Testis (tissue), 2 donors: ENCODE data around the gene PSMB7.

Experiments used
- POLR2A ChIP-seq: fragments of 450-650 bp; IDR thresholded peaks from one replicate; pipeline ENCODE4 v1.6.1; 2017; ENCODE audit warnings: antibody characterized with exemption, mild to moderate bottlenecking, moderate library complexity
- TF ChIP-seq, protein P1 (sequence below), 3 experiments: fragments of 450-650 bp in 2 of 3; fragments of 200-600 bp in 1 of 3; sonication (generic) in 1 of 3; IDR thresholded peaks; one replicate each; pipeline ENCODE4 v1.5.1; 2016 to 2019; ENCODE audit warnings: antibody characterized with exemption in 3 of 3, mild to moderate bottlenecking in 2 of 3, moderate library complexity in 1 of 3

DNA sequence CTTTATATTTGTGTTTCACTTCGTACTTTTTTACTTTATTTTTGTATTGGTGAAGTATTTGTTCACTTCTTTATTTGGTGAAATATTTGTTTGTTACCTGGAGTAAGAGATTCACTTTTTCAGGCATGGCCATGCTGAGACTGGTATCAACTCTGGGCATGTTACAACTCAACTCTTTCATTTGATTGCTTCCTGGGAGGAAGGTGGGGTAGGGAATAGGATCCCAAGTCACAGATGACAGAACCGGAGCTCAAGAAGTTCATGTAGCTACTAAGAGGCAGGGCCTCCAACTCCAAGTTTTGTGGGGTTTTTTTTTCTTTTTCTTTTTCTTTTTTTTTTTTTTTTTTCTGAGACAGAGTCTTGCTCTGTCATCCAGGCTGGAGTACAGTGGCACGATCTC, 28.9 kb upstream of the PSMB7 start:
- TF ChIP-seq, protein P1, sequence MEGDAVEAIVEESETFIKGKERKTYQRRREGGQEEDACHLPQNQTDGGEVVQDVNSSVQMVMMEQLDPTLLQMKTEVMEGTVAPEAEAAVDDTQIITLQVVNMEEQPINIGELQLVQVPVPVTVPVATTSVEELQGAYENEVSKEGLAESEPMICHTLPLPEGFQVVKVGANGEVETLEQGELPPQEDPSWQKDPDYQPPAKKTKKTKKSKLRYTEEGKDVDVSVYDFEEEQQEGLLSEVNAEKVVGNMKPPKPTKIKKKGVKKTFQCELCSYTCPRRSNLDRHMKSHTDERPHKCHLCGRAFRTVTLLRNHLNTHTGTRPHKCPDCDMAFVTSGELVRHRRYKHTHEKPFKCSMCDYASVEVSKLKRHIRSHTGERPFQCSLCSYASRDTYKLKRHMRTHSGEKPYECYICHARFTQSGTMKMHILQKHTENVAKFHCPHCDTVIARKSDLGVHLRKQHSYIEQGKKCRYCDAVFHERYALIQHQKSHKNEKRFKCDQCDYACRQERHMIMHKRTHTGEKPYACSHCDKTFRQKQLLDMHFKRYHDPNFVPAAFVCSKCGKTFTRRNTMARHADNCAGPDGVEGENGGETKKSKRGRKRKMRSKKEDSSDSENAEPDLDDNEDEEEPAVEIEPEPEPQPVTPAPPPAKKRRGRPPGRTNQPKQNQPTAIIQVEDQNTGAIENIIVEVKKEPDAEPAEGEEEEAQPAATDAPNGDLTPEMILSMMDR (IDR thresholded peaks at IDR 0.05): no peak
- no peak for TF ChIP-seq POLR2A
